ENCODE measurements around the gene DYNC1H1. TPM values are rescaled to one million over a fixed set of nuclear protein-coding genes. Genes with fewer than 3 reads are reported as not detected.

The DYNC1H1 gene
- total RNA-seq, 1 donor from 2014 or later, result 499 TPM

DNA sequence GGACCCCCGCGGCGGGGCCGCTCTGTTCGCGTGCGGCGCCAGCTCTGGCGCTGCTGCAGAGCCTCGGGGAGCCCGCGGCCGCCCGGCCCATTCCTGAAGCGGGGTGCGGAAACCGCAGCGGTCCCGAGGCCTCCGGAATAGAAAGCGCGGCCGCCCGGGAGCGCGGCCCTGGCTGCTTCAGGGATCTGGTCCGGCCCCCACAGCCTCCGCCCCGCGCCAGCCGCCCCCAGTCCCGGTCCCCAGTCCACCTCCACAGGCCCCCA, 122.3 kb downstream of the DYNC1H1 start:
- intact Hi-C loops (cut with DNase I), result no loop called here
- no peaks in the 10 kb centered on the region for H3K9me3 ChIP-seq
- H3K36me3 ChIP-seq, result peaks cover 0 to 41% of the 10 kb centered on the region in 2 donors
- TF ChIP-seq POLR2AphosphoS5 (IDR thresholded peaks at IDR 0.05; ENCODE audit: insufficient read depth in 1 of 2, low read depth in 1 of 2), result no peak
- TF ChIP-seq POLR2A (IDR thresholded peaks at IDR 0.05), result no peak
- no peaks in the 10 kb centered on the region for H3K27me3 ChIP-seq
- H3K4me1 ChIP-seq, result peaks cover 52% of the 10 kb centered on the region
- DNase-seq (ENCODE audit: extremely low spot score in 2 of 2), result no peak
- H3K4me3 ChIP-seq, result peak overlapping the region; percentile 86 to 96
- H3K27ac ChIP-seq, result peak overlapping the region; percentile 100

DNA sequence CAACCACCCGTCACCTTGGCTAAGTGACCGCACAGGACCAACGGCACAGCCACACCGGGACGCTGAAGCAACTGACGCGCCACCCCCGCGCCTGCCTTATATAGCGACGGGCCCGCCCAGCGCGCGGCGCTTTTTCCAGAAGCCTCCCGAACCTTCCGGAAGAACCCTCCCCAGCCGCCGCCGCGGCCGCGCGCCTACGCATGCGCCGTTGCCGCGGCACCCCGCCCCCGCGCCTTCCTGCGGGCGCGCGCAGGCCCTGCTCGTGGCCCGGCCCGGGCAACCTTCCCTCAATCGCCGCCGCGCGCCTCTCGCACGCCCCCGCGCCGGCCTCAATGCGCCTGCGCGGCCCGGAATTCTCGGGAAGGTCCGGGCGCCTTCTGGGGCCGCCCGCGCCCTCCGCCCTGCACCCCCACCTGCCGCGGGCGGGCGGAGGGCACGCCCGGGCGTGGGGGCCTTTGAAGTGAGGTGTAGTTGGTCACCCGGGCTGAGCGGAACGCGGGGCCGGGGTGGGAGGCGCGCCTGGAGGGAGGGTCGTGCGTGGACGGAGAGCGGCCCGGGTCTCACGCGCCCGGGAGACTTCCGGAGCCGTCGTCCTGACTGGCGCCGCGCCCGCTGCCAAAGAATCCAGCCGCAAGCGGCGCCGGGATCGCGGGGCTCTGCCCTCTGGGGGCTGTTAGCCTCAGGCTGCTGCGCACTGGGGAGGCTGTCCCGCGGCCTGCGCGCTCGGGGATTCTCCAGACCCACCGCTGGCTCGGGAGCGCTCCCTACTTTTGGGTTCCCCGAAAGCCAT, 122.8 kb downstream of the DYNC1H1 start, which contains the start of gene HSP90AA1:
Gene HSP90AA1, minus strand, starts transcription at position 73 of the 790 bp plus-strand sequence. CDS start 666 bp downstream, outside the sequence.
- intact Hi-C loops (cut with DNase I), result no loop called here
- H3K27me3 ChIP-seq, result no peaks in the 10 kb centered on the region
- peak within 1 kb of the TSS; percentile 100 for H3K27ac ChIP-seq
- peaks cover 47% of the 10 kb centered on the region for H3K4me1 ChIP-seq
- H3K36me3 ChIP-seq, result peaks cover 0 to 35% of the 10 kb centered on the region in 2 donors
- H3K9me3 ChIP-seq, result no peaks in the 10 kb centered on the region
- peak; percentile 88 to 97 for TF ChIP-seq POLR2A (IDR thresholded peaks at IDR 0.05)
- TF ChIP-seq, protein P1, sequence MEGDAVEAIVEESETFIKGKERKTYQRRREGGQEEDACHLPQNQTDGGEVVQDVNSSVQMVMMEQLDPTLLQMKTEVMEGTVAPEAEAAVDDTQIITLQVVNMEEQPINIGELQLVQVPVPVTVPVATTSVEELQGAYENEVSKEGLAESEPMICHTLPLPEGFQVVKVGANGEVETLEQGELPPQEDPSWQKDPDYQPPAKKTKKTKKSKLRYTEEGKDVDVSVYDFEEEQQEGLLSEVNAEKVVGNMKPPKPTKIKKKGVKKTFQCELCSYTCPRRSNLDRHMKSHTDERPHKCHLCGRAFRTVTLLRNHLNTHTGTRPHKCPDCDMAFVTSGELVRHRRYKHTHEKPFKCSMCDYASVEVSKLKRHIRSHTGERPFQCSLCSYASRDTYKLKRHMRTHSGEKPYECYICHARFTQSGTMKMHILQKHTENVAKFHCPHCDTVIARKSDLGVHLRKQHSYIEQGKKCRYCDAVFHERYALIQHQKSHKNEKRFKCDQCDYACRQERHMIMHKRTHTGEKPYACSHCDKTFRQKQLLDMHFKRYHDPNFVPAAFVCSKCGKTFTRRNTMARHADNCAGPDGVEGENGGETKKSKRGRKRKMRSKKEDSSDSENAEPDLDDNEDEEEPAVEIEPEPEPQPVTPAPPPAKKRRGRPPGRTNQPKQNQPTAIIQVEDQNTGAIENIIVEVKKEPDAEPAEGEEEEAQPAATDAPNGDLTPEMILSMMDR (IDR thresholded peaks at IDR 0.05), result no peak
- peak; percentile 85 to 88 for TF ChIP-seq POLR2AphosphoS5 (IDR thresholded peaks at IDR 0.05; ENCODE audit: insufficient read depth in 1 of 2, low read depth in 1 of 2)
- H3K4me3 ChIP-seq, result peak within 1 kb of the TSS; percentile 86 to 96
- DNase-seq (ENCODE audit: extremely low spot score in 2 of 2), result peak in 1 of 2 donors; percentile 94

DNA sequence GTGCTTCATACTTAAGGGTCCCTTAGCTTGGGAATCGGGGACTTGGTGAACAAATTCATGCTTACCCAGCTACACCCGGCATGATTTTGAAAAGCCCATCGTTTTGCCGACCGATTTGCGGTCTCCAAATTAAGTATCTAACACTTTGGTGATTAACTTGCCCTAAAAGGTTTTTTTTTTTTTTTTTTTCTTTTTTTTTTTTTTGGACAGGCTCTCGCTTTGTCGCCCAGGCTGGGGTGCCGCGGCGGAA, 123.3 kb downstream of the DYNC1H1 start:
- H3K9me3 ChIP-seq, result no peaks in the 10 kb centered on the region
- H3K4me3 ChIP-seq, result peak overlapping the region; percentile 86 to 96
- H3K27me3 ChIP-seq, result no peaks in the 10 kb centered on the region
- intact Hi-C loops (cut with DNase I), result no loop called here
- peaks cover 42% of the 10 kb centered on the region for H3K4me1 ChIP-seq
- TF ChIP-seq, protein P1 (IDR thresholded peaks at IDR 0.05), result no peak
- peak in 1 of 2 donors; percentile 26 for TF ChIP-seq POLR2AphosphoS5 (IDR thresholded peaks at IDR 0.05; ENCODE audit: insufficient read depth in 1 of 2, low read depth in 1 of 2)
- H3K36me3 ChIP-seq, result peaks cover 0 to 30% of the 10 kb centered on the region in 2 donors
- H3K27ac ChIP-seq, result peak overlapping the region; percentile 100
- DNase-seq (ENCODE audit: extremely low spot score in 2 of 2), result no peak

DNA sequence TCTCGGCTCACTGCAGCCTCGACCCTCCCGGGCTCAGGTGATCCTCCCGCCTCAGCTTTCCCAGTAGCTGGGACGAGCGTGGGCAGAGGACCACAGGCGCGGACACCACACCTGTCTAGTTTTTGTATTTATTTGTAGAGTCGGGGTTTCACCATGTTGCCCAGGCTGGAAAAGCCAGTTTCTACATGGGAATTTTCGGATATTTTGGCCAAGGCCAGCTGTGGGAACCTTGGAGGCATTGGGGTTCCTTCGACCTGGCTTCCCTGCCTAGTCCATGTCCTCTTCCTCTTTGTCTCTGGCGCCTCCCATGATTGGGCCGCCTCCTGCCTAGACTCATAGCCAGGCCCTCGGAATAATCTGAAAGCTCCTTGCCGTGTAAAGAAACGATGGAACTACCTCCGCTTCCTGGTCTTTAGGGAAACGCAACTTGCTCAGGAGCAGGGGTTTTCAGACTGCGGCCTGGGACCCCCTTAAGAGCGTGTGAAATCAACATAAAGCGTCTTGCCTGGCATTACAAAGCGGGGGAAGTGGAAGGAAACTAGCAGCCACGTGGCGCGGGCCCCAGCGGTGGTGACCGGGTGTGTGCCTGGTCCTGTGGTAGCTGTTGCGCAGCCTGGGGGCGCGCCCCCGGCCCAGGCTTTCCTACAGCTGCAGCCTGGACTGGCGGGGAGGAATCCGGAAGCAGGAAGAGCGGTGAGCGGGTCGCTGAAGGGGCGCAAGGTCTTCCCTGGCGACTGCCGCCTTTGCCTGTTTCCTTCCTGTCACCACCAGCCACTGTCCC, 123.8 kb downstream of the DYNC1H1 start:
- Histone ChIP-seq H3K9me3 (no peaks in the 10 kb centered on the region), H3K4me3 (peak overlapping the region; percentile 86 to 96), H3K4me1 (peaks cover 37% of the 10 kb centered on the region), H3K27me3 (no peaks in the 10 kb centered on the region), H3K27ac (peak overlapping the region; percentile 100), H3K36me3 (peaks cover 0 to 25% of the 10 kb centered on the region in 2 donors)
- no peak for DNase-seq (ENCODE audit: extremely low spot score in 2 of 2)
- TF ChIP-seq, protein P1 (IDR thresholded peaks at IDR 0.05), result no peak
- peak in 1 of 2 donors; percentile 58 for TF ChIP-seq POLR2AphosphoS5 (IDR thresholded peaks at IDR 0.05; ENCODE audit: insufficient read depth in 1 of 2, low read depth in 1 of 2)
- intact Hi-C loops (cut with DNase I), result no loop called here

DNA sequence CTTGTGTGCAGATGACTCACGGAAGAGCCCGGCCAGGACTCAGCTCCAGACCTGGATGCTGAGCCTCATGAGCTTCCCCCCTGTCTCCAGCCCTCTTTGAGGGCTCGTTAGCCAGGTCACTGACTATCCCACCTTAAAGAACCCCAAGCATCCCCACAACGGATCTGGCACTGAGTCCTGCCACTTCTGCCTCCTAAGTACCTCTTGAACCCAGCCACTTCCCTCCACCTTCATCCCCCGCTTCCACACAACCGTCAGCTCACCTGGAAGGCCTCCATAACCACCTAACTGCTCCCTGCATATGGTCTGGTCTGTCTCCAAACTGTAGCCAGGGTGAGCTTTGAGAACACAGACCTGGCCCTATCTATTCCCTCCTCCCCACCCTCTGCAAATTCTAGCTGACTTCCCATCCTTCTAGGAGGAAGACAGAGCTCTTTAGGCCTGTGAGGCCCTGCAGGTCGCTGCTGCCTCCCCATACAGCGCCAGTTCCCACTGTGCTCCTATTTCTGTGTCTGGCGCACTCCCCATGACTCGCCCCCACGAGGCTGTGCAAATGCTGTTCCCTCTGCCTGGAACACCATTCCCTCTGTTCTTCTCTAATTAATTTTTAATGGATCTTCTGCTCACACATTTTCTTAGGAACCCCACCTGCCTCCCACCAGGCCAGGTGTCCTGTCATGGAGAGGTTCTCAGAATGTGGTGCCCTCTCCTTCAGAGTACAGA, 125.4 kb downstream of the DYNC1H1 start:
- H3K27me3 ChIP-seq, result no peaks in the 10 kb centered on the region
- H3K4me3 ChIP-seq, result no peak overlapping the region
- peaks cover 0 to 9% of the 10 kb centered on the region in 2 donors for H3K36me3 ChIP-seq
- DNase-seq (ENCODE audit: extremely low spot score in 2 of 2), result no peak
- no peak overlapping the region for H3K27ac ChIP-seq
- H3K4me1 ChIP-seq, result peaks cover 21% of the 10 kb centered on the region
- H3K9me3 ChIP-seq, result no peaks in the 10 kb centered on the region
- TF ChIP-seq POLR2AphosphoS5 (IDR thresholded peaks at IDR 0.05; ENCODE audit: insufficient read depth in 1 of 2, low read depth in 1 of 2), result no peak
- TF ChIP-seq, protein P1 (IDR thresholded peaks at IDR 0.05), result no peak
- no peak for TF ChIP-seq POLR2A (IDR thresholded peaks at IDR 0.05)
- intact Hi-C loops (cut with DNase I), result no loop called here
